GM18507 (cell line): ENCODE measurements around the gene CORO2A.
"Not testable (repeated sequence)": the region's sequence is repeated elsewhere in the genome, so short reads cannot be mapped to it uniquely, and the experiment has no call there.

Experiments used
- DNase-seq: peaks from one replicate; pipeline ENCODE4 v3.0.0; 2011; ENCODE audit warnings: low read depth; ENCODE audit not compliant: insufficient read length; ENCODE audit errors: extremely low spot score
- FAIRE-seq: peaks from 2 replicates; lab custom pipeline; 2011; peaks lifted over from hg19 to GRCh38; lab: Jason Lieb, UNC

Gene CORO2A

DNA sequence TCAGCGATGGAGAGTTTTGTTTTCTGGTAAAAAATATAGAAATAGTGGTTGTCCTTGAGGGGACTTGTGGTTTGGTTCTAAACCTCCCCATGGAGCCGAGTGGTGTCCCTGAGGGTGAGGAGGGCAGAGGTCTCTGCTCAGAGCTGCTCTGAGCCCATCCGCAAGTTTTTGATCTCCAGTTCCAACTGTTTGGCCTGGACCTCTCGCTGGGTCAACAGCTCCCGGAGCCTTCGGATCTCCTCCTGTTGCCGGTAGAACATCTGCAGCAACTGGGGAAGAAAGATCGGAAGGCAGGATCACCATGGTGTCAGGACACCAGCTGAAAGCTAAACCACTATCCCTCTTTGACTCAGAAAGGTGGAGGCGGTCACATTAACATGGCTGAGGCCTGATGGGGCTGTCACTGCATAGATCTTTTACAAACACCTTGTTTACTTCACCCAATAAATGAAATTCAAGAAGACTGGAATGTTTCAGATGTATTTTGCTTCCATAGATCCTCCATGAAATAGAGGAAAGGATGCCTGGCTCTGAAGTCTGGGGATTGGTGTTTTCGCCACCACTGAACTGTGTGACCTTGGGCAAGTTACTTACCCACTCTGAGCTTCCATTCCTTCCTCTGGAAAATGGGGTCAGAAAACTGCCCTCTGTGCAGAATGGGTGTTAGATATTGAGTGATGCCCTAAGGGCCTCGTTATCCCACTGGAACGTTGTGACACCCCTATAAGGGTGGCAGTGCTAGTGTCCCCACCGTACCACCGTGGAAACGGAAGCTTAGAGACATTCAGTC, 67.6 kb downstream of the CORO2A start:
- no peak for DNase-seq
- FAIRE-seq = no peak

DNA sequence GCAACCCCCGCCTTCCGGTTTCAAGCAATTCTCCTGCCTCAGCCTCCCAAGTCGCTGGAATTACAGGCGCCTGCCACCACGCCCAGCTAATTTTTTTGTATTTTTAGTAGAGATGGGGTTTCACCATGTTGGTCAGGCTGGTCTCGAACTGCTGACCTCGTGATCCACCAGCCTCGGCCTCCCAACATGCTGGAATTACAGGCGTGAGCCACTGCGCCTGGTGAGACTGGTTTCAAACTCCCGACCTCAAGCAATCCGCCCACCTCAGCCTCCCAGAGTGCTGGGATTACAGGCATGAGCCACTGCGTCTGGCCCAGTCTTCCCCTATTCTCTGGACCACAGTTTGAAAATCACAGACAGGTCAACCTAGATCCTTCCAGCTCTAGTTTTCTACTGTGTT, 68.3 kb downstream of the CORO2A start:
- DNase-seq, FAIRE-seq: not testable (repeated sequence)

DNA sequence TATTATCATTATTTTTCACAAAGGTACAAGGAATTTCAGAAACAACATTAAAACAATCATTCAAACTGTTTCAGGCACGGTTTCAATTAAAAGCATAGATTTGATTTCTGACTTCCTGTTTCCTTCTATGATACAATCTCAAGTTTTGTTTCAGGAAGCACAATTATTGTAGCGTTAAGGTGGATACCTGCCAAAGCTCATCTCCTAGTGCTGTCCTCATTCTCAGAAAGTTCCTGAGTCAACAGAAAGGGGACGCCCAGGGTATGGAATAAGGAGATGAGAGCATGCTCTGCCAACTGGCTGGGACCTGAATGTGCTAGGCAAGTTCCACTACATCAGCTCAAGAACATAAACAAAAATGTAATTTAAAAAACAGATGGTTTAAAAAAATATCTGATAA, 71.4 kb downstream of the CORO2A start:
- DNase-seq = no peak
- FAIRE-seq = no peak

DNA sequence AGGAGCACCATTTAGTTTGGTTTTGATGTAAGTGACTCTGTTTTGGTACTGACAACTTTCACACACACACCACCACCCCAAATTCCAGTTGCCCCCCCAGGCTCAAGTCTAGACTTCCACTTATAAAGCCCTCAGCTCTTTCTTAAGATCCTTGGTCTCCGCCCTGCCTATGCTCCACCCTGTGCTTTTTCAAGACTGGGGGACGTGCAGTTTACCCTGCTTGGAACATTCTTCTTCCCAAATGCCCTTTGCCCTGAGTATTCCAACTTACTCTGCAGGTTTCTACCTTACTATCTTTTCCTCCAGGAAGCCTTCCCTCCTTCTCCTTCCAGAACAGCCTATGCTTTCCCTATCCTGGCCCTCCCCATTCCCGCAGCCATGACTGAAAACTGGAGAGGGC, 72.0 kb downstream of the CORO2A start:
- FAIRE-seq (no peak), DNase-seq (no peak)

DNA sequence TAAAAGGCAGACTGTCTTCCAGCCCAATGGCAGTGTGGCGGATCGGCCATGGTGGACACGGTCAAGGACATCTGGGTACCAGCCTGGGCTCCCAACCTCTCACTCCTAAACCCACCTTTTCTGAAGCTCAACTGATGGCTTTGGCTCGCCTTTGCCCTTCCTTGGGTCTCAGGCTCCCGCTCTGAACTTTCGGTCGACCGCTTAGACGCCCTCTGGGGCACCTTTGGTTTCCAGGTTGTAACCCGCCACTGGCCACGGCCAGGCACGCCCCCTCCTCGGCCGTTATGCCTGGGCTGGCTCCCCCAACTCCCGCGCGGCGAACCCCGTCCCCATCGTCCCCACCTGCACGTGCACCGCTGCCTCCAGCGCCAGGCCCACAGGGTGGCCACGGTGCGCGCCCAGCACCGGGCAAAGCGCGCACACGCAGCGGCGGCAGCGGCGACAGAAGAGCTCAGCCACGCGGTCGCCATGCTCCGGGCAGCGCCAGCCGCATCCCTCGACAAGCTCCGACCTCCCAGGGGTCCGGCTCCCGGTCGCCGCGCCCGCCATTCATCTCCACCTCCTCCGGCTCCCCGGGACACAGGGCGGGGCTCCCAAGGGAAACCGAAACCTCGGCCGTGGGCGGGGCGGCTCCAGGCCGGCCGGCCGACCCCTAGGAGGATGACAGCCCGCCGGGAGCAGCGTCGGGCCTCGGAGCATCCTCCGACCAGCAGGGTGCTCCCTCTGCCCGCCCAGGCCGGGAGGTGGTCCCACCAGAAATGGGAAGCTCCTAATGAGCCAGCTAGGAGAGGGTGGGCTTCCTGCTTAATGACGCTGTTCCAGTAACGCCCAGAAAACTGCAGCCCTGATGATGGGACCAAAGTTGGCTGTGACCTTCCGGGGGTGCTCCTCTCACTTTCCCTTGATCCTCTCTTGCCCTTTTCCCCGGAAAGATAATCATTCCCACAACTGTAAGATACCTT, 73.5 kb downstream of the CORO2A start, which contains the start of gene TRIM14:
TRIM14 (minus strand) TSS at position 583 of the 962 bp plus-strand sequence; CDS start at position 549, 34 bp downstream.
- FAIRE-seq (peak; percentile 73), DNase-seq (peak; percentile 57)

DNA sequence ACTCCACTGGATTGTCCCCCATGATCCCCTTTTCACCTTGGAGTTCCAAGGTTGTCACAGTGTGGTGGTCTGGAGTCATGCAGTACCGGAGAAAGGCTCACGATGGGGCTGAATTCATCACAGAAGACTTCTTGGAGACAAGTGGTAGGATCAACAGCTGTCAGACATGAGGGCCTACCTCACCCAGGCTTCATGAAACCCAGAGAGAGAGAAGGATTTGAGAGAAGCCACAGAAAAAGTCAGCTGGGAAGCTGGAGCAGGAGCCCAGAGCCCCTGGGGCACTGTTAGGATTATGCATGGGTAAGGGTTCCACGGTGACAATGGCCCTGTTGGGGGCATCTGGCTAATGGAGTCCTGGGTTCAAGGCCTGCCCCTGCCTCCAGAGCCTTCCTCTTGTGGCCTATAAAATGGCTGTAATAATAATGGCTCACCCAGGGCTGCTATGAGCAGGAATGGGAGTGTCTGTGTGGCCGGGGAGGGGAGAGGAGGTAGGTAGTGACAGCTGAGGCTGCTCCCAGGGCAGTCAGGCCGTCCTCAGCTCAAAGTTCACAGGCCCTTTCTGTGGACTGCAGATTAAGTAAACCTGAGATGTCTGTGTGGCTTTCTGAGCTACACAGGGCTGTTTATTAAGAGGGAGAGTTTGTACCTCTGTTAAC, 74.3 kb downstream of the CORO2A start:
- peak; percentile 39 for FAIRE-seq

DNA sequence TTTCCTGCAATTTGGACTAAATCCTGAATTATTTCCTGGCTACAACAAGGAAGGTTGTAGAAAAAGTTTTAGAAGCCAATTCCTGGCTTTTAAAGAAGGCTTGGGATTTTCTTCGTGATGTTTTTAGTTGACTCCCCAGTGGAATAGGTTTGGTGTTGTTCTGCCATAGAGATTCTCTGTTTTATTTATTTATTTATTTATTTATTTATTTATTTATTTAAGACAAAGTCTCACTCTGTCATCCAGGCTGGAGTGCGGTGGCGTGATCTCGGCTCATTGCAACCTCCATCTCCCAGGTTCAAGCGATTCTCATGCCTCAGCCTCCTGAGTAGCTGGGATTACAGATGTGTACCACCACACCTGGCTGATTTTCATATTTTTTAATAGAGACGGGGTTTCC, 75.3 kb downstream of the CORO2A start:
- FAIRE-seq, DNase-seq: not testable (repeated sequence)

More for the DNA sequence above, 74.3 kb downstream of the CORO2A start:
- no peak for DNase-seq

DNA sequence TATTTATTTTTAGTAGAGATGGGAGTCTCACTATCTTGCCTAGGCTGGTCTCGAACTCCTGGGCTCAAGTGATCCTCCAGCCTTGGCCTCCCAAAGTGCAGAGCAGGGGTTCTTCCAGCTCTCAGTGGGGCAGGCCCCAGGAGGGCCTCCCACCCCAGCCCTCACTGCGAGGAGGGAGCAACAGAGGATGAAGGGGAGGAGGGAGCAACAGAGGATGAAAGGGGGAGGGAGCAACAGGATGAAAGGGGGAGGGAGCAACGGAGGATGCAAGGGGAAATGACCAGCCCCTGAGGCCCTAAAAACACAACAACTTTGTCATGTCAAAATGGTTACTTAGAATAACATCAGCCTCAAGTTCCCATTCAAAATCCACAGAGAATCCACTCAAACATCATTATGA, 83.4 kb downstream of the CORO2A start:
- DNase-seq = no peak
- FAIRE-seq = no peak

DNA sequence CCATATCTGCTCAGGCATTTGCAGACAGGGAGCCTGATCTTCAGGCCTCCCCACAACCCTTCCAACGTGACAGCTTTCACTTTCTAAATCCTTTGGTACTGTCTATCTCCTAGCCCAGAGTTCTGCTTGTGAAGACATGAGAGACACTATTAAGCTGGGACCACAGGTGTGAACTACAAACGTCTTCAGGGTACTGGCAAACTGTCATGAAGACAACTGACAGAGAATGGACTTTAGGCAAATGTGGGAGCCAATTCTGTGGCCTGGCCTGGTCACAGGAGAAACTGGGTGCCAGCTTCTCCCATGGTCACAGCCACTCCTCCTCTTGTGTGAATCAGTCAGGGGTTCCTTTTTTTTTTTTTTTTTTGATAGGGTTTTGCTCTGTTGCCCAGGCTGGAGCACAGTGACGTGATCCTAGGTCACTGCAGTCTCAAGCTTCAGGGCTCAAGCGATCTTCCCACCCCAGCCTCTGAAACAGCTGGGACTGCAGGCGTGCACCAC, 83.9 kb downstream of the CORO2A start:
- DNase-seq (no peak), FAIRE-seq (peak; percentile 85)

DNA sequence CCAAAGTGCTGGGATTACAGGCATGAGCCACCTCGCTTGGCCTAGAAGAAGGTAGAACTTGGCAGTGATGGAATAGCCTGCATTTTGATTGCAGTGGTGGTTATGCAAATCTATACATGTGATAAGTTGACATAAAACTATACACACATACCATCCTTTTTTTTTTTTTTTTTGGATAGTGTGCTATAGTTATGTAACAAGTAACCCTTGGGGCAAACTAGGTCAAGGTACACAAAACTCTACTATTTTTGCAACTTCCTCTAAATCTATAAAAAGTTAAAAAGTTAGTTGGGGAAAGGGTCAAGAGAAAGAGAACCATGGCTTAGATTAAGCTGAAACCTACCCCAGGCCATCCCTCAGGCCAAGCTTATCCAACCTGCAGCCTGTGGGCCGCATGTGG, 84.5 kb downstream of the CORO2A start:
- no peak for DNase-seq
- no peak for FAIRE-seq

DNA sequence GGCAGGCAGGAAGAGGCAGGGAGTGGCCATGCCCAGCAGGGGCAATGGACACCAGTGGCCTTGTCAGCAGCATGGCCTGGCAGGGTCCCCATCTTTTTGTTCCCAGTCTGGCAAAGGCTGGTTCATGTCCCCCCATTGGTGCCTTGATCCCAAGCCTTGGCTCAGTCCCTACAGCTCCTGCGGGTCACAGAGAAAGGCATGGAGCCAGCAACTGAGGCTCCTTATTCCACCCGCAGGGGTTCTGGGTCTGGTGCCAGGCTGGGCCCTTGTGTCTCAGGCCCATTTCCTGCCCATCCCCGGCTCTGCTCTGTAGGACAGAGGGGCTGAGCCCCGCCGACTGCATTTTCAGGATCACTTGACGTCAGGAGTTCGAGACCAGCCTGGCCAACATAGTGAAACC, 87.4 kb downstream of the CORO2A start:
- no peak for DNase-seq
- no peak for FAIRE-seq

DNA sequence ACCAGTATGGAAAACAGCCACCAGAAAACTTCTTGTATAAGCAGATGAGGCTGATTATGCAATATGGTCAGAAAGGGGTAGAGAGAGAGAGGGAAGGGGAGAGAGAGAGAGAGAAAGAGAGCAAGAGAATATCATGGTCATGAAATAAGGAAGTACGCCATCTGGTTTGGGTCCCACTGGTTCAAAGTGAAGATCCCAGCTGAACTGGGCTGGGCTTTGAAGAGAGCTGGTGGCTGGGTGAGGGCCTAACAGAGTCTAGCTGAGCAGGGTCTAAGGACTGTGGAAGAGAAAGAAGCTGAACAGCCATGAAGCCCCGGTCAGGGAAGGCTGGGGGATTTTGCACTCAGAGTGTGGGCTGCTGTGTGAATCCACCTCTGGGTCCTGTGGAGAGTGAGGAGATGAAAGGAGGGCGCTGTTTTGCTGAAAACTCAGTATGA, 88.0 kb downstream of the CORO2A start:
- DNase-seq (no peak), FAIRE-seq (peak; percentile 88)

DNA sequence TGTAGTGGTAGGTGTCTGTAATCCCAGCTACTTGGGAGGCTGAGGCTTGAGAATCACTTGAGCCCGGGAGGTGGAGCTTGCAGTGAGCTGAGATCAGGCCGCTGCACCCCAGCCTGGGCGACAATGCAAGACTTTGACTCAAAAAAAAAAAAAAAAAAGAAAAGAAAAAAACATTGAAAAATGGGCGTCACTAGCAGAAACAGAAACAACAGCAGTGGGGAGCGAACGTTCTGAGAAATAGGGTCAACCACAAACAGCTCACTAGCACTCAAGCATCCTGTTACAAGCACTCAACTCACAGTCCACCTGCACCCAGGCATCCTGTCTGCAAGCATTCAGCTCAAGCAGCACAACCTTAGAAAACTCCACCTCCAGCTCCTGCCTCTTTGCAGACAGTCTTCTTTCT, 90.6 kb downstream of the CORO2A start:
- DNase-seq (peak; percentile 71), FAIRE-seq (peak; percentile 98)

DNA sequence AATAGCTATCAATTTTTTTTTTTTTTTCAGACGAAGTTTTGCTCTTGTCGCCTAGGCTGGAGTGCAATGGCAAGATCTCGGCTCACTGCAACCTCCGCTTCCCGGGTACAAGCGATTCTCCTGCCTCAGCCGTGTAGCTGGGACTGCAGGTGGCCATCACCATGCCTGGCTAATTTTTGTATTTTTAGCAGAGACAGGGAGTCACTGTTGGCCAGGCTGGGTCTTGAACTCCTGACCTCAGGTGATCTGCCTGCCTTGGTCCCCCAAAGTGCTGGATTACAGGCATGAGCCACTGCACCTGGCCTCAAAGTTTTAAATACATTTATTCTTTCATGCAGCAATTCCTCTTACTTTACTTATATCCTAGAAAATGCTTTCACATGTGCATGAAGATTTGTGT, 91.0 kb downstream of the CORO2A start:
- FAIRE-seq (no peak), DNase-seq (no peak)

DNA sequence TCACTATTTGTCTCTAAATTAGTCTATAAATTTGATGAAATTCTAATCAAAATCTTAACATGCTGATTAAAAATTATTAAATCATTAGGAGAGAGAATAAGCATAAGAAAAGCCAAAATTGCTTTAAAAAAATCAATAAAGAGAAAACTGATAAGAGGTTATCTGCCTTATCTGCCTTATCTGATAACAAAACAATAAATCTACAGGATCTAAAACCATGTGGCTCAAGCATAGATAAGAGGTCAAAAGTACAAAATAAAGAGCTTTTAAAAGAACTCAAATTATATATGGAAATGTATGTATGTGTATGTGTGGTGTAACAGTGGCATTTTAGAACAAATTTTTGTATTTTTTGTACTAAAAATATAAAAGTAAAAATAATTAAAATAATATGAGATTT, 92.0 kb downstream of the CORO2A start:
- no peak for DNase-seq
- FAIRE-seq = no peak

DNA sequence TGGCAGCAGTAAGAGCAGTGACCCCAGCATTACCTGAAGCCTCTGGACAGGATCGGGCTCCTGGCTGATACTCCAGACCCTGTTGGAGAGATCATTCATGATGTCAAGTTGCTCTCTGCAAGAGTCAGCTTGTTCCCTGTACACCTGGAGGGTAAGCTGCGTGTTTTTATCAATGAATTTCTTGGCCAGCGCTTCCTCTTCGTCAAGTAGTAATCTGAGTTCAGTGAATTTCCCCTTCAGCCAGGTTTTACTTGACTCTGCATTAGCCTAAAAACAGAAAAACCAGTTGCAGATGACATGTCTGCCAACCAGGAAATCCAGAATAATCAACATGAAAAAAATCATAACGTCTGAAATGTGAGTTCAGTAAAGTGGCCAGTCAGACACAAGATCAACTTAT, 92.5 kb downstream of the CORO2A start:
- FAIRE-seq = no peak
- DNase-seq = no peak

DNA sequence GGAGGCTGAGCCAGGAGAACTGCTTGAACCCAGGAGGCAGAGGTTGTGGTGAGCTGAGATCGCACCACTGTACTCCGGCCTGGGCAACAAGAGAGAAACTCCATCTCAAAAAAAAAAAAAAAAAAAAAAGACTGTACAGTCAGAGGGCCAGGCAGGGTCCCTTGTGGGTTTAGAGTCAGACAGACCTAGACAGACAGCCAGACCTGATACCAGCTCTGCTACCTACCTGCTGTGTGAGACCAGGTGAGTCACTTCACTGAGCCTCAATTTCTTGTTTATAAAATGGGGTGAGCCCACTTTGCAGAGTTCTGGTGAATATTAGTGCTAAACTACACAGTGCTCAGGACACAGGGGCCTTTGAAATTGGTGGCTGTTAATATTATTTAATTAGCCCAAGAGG, 93.1 kb downstream of the CORO2A start:
- no peak for FAIRE-seq
- DNase-seq = no peak

DNA sequence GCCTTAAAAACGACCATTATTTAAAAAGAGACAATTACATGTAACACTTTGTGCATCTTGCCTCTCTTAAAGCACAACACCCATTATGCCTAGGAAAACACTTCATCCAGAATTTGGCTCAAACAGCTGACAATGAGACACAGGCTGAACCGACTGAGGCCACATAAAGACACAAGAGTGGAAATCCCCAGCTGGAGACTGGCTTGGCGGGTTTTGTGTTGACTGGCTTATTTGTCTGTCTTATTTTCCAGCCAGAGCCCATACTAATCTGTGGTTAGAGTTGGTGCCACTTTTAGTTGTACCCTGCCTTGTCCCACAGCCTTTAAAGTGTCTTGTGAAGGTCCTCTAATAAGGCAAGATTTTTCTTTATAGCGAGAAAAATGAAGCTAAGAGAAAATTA, 94.6 kb downstream of the CORO2A start:
- no peak for DNase-seq

DNA sequence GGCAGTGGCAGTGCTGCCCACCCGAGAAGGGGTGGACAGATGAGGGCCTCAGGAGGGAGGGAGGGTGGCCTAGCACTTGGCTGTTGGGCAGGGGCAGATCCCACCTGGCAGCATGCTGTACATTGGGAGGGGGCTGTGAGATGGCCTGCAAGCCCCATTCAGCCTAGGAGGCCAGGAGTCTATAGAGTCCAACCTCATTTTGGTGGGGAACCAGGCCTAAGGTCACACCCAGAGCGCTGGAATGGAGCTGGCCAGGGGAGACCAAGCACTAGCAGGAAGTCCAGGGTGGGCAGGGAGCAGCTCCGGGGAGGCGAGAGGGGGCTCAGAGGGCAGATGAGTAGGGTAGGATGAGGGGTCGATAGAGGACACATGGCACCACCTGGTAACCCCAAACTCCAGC, 96.3 kb downstream of the CORO2A start:
- FAIRE-seq (no peak), DNase-seq (no peak)

More for the DNA sequence above, 94.6 kb downstream of the CORO2A start:
- FAIRE-seq = peak; percentile 67

DNA sequence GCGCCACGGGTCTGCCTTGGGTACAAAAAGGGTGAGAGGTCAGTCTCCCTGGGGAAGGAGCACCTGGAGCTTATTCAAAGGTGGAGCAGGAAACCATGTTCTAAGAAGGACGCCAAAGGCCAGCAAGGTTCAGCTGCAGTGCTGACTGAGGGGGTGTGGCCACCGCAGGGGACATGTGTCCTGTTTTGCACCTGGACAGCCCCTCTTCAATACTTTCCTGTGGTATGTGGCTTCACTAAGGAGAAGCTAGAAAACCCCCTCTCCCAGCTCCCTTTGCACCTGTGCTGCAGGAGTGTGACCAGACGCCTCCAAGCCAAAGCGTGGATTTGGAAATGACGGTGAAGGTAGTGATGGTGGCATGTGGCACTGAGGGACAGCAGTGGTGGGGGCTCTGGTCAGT, 97.0 kb downstream of the CORO2A start:
- no peak for FAIRE-seq
- DNase-seq = no peak
